ENCODE results near the gene IZUMO2. TPM values are rescaled to one million over a fixed set of nuclear protein-coding genes. Genes with fewer than 3 reads are reported as not detected.

IZUMO2 gene
- polyA plus RNA-seq, 1 donor (not counting 4 experiments of a cell fraction or from before 2014, with no cell fraction given), result not detected

DNA sequence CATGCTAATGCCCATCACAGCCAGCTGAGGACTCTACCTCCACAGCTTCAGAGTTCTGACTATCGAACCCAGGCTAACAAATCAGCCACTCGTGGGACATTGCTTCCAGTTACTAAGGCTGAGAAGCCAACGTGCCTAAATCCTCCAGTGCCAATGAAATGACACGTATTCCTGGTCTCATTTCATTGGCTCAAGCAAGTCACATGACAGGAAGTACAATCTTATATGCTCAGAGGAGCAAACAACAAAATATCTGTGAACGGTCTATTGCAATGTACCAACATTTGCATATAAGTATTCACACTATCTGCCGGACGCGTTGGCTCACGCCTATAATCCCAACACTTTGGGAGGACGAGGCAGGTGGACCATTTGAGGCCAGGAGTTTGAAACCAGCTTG, 12.8 kb upstream of the IZUMO2 start:
- Histone ChIP-seq H3K27ac (ENCODE audit: control insufficient read depth, insufficient read depth, low read length) (no peak overlapping the region), H2AFZ (ENCODE audit: control insufficient read depth, low read length) (no peak overlapping the region), H3K9me3 (ENCODE audit: control insufficient read depth, low read depth, low read length) (peaks cover 3% of the 10 kb centered on the region), H3K4me2 (ENCODE audit: control insufficient read depth, extremely low read depth, insufficient read depth, low read depth, low read length) (no peak overlapping the region), H3K4me3 (ENCODE audit: control insufficient read depth in 2 of 3, extremely low read depth in 1 of 3, insufficient read depth in 2 of 3, low read depth in 1 of 3, low read length in 3 of 3) (no peak overlapping the region), H3K36me3 (ENCODE audit: control insufficient read depth in 2 of 2, extremely low read depth in 1 of 2, insufficient read depth in 2 of 2, low read length in 2 of 2) (no peaks in the 10 kb centered on the region), H3K9me1 (ENCODE audit: control insufficient read depth, extremely low read depth, insufficient read depth, low read length) (no peaks in the 10 kb centered on the region), H3K27me3 (ENCODE audit: control insufficient read depth, extremely low read depth, insufficient read depth, low read length) (no peaks in the 10 kb centered on the region), H3K9ac (ENCODE audit: control insufficient read depth, extremely low read depth, insufficient read depth, low read length) (no peak overlapping the region), H3K79me2 (ENCODE audit: control insufficient read depth, insufficient read depth, low read length) (no peaks in the 10 kb centered on the region), H3K4me1 (ENCODE audit: control insufficient read depth, extremely low read depth, insufficient read depth, low read length) (no peaks in the 10 kb centered on the region), H4K20me1 (ENCODE audit: control insufficient read depth, extremely low read depth, insufficient read depth, low read length) (no peaks in the 10 kb centered on the region)
- TF ChIP-seq, protein P1, sequence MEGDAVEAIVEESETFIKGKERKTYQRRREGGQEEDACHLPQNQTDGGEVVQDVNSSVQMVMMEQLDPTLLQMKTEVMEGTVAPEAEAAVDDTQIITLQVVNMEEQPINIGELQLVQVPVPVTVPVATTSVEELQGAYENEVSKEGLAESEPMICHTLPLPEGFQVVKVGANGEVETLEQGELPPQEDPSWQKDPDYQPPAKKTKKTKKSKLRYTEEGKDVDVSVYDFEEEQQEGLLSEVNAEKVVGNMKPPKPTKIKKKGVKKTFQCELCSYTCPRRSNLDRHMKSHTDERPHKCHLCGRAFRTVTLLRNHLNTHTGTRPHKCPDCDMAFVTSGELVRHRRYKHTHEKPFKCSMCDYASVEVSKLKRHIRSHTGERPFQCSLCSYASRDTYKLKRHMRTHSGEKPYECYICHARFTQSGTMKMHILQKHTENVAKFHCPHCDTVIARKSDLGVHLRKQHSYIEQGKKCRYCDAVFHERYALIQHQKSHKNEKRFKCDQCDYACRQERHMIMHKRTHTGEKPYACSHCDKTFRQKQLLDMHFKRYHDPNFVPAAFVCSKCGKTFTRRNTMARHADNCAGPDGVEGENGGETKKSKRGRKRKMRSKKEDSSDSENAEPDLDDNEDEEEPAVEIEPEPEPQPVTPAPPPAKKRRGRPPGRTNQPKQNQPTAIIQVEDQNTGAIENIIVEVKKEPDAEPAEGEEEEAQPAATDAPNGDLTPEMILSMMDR (optimal IDR thresholded peaks at IDR 0.05 in 1 of 3, IDR thresholded peaks at IDR 0.05 in 1 of 3, conservative IDR thresholded peaks at IDR 0.05 in 1 of 3; ENCODE audit: extremely low read depth in 1 of 3, insufficient read depth in 2 of 3, low read length in 3 of 3), result no peak
- no peak for TF ChIP-seq EZH2 (IDR thresholded peaks at IDR 0.05; ENCODE audit: low read length)
- dilution Hi-C loops (cut with MboI; ENCODE audit: extremely low pct_ligation_motif_present, low sequenced_read_pairs), result no loop called here
- no peak for DNase-seq (ENCODE audit: low read depth, low spot score)
- no peak for FAIRE-seq

- no peak overlapping the region for H3K4me2 ChIP-seq (ENCODE audit: control insufficient read depth, extremely low read depth, insufficient read depth, low read depth, low read length)
- no peak overlapping the region for H2AFZ ChIP-seq (ENCODE audit: control insufficient read depth, low read length)
- H3K9me1 ChIP-seq (ENCODE audit: control insufficient read depth, extremely low read depth, insufficient read depth, low read length), result no peaks in the 10 kb centered on the region
- no peak overlapping the region for H3K4me3 ChIP-seq (ENCODE audit: control insufficient read depth in 2 of 3, extremely low read depth in 1 of 3, insufficient read depth in 2 of 3, low read depth in 1 of 3, low read length in 3 of 3)
- no peak for DNase-seq (ENCODE audit: low read depth, low spot score)
- no peaks in the 10 kb centered on the region for H3K27me3 ChIP-seq (ENCODE audit: control insufficient read depth, extremely low read depth, insufficient read depth, low read length)
- H3K4me1 ChIP-seq (ENCODE audit: control insufficient read depth, extremely low read depth, insufficient read depth, low read length), result no peaks in the 10 kb centered on the region
- dilution Hi-C loops (cut with MboI; ENCODE audit: extremely low pct_ligation_motif_present, low sequenced_read_pairs), result no loop called here
- TF ChIP-seq EZH2 (IDR thresholded peaks at IDR 0.05; ENCODE audit: low read length), result no peak
- TF ChIP-seq, protein P1 (optimal IDR thresholded peaks at IDR 0.05 in 1 of 3, IDR thresholded peaks at IDR 0.05 in 1 of 3, conservative IDR thresholded peaks at IDR 0.05 in 1 of 3; ENCODE audit: extremely low read depth in 1 of 3, insufficient read depth in 2 of 3, low read length in 3 of 3), result no peak
- no peak overlapping the region for H3K27ac ChIP-seq (ENCODE audit: control insufficient read depth, insufficient read depth, low read length)
- no peaks in the 10 kb centered on the region for H4K20me1 ChIP-seq (ENCODE audit: control insufficient read depth, extremely low read depth, insufficient read depth, low read length)
- no peak for FAIRE-seq
- no peak overlapping the region for H3K9ac ChIP-seq (ENCODE audit: control insufficient read depth, extremely low read depth, insufficient read depth, low read length)
- H3K9me3 ChIP-seq (ENCODE audit: control insufficient read depth, low read depth, low read length), result peaks cover 4% of the 10 kb centered on the region
- H3K79me2 ChIP-seq (ENCODE audit: control insufficient read depth, insufficient read depth, low read length), result no peaks in the 10 kb centered on the region
- H3K36me3 ChIP-seq (ENCODE audit: control insufficient read depth in 2 of 2, extremely low read depth in 1 of 2, insufficient read depth in 2 of 2, low read length in 2 of 2), result no peaks in the 10 kb centered on the region
Observed at GRCh38 chr19:50174100-50174793, 11.2 kb upstream of the IZUMO2 start.

Measured in keratinocyte (primary cell).